GM12878 (cell line): ENCODE measurements around the gene DLG2. TPM values are rescaled to one million over a fixed set of nuclear protein-coding genes. Genes with fewer than 3 reads are reported as not detected.

ENCODE experiments used
- ATAC-seq: fragments of 200-7000 bp; cut with Tn5 transposase; 3 replicates; pipeline ENCODE4 v1.9.1; 2020; ENCODE audit warnings: mild to moderate bottlenecking, moderate library complexity
- BruUV-seq: library from RNA; stranded (reverse); fragments of 400-500 nt; replicated peaks from 2 replicates; lab custom pipeline; 2021; lab: Mats Ljungman, UMichigan
- CTCF ChIA-PET: fragments of 300-600 bp; sonication (Branson Sonifier 250); formaldehyde crosslinking; extraction: SDS; loops from one replicate; lab custom pipeline; 2021; ENCODE audit warnings: inconsistent platforms; lab: Yijun Ruan, JAX
- POLR2A ChIA-PET: fragments of 350-600 bp; formaldehyde crosslinking; extraction: SDS; loops from one replicate; lab custom pipeline; 2021; ENCODE audit warnings: inconsistent platforms; lab: Charles Lee
- RAD21 ChIA-PET: fragments of 300-600 bp; sonication (Branson Sonifier 250); formaldehyde crosslinking; loops from one replicate; lab custom pipeline; 2023; ENCODE audit warnings: antibody characterized with exemption; ENCODE audit not compliant: unreplicated experiment; lab: Charles Lee
- SMC1A ChIA-PET: fragments of 300-600 bp; sonication (Branson Sonifier 250); formaldehyde crosslinking; loops from one replicate; lab custom pipeline; 2023; ENCODE audit not compliant: unreplicated experiment, uncharacterized antibody; lab: Charles Lee
- DNase-seq: peaks from one replicate; pipeline ENCODE4 v3.0.0-alpha.2; 2011; ENCODE audit warnings: low read depth, low spot score
- FAIRE-seq: peaks from 3 replicates; lab custom pipeline; 2011; peaks lifted over from hg19 to GRCh38; lab: Jason Lieb, UNC
- H2AFZ ChIP-seq: 2 replicates; pipeline ENCODE4 v1.6.0; 2011; ENCODE audit warnings: low read depth, low read length, control low read depth; ENCODE audit not compliant: control insufficient read depth
- H3K27ac ChIP-seq: 2 replicates; pipeline ENCODE4 v1.5.1; 2011; ENCODE audit warnings: control low read depth; ENCODE audit not compliant: control insufficient read depth, insufficient read depth
- H3K27me3 ChIP-seq, 2 experiments: replicated peaks in 1 of 2; 2 replicates each; pipeline versions ENCODE4 v1.6.0 to v1.6.1; 2011; ENCODE audit warnings: low read length in 1 of 2; ENCODE audit not compliant: control insufficient read depth in 2 of 2, insufficient read depth in 2 of 2
- H3K36me3 ChIP-seq, 2 experiments: 2 replicates each; pipeline ENCODE4 v1.5.1; 2011; ENCODE audit warnings: low read length in 1 of 2; ENCODE audit not compliant: control insufficient read depth in 2 of 2, insufficient read depth in 2 of 2
- H3K4me1 ChIP-seq: 2 replicates; pipeline ENCODE4 v1.6.1; 2011; ENCODE audit warnings: mild to moderate bottlenecking, low read length, moderate library complexity, mixed read lengths; ENCODE audit not compliant: control insufficient read depth, insufficient read depth
- H3K4me2 ChIP-seq: 2 replicates; pipeline ENCODE4 v1.6.0; 2011; ENCODE audit warnings: control low read depth; ENCODE audit not compliant: control insufficient read depth, insufficient read depth
- H3K4me3 ChIP-seq: fragments of 200-600 bp; sonication (generic); 2 replicates; pipeline ENCODE4 v1.5.1; 2016
- H3K79me2 ChIP-seq: 2 replicates; pipeline ENCODE4 v1.6.0; 2011; ENCODE audit warnings: low read length; ENCODE audit not compliant: control insufficient read depth, insufficient read depth
- H3K9ac ChIP-seq: 2 replicates; pipeline ENCODE4 v1.8.0; 2011; ENCODE audit warnings: low read length, control low read depth, mixed read lengths; ENCODE audit not compliant: control insufficient read depth, insufficient read depth
- H3K9me3 ChIP-seq: replicated peaks from 3 replicates; pipeline ENCODE4 v1.5.1; 2011; ENCODE audit warnings: mild to moderate bottlenecking, low read length; ENCODE audit not compliant: control insufficient read depth, insufficient read depth
- H4K20me1 ChIP-seq: 2 replicates; pipeline ENCODE4 v1.6.0; 2011; ENCODE audit not compliant: control insufficient read depth, insufficient read depth
- CHD1 ChIP-seq: IDR thresholded peaks from 2 replicates; pipeline ENCODE4 v1.6.1; 2012; ENCODE audit warnings: low read depth, low read length, improper control_type of control experiment
- CREM ChIP-seq: IDR thresholded peaks from 2 replicates; pipeline ENCODE4 v1.6.1; 2014; ENCODE audit warnings: antibody characterized with exemption, low read depth
- FOS ChIP-seq: IDR thresholded peaks from 3 replicates; pipeline ENCODE4 v1.6.1; 2011; ENCODE audit warnings: borderline replicate concordance; ENCODE audit not compliant: insufficient read length; ENCODE audit errors: extremely low read depth
- KLF5 ChIP-seq: fragments of 450-650 bp; IDR thresholded peaks from 2 replicates; pipeline ENCODE4 v1.6.1; 2014; ENCODE audit warnings: mild to moderate bottlenecking; ENCODE audit not compliant: partially characterized antibody
- MYB ChIP-seq: fragments of 150-350 bp; IDR thresholded peaks from 2 replicates; pipeline ENCODE4 v1.6.1; 2014; ENCODE audit warnings: mild to moderate bottlenecking, low read depth, low read length, borderline replicate concordance
- NFXL1 ChIP-seq: fragments of 450-650 bp; IDR thresholded peaks from 2 replicates; pipeline ENCODE4 v1.6.1; 2017; ENCODE audit warnings: antibody characterized with exemption, mild to moderate bottlenecking, borderline replicate concordance
- RCOR1 ChIP-seq: conservative IDR thresholded peaks from 2 replicates; pipeline ENCODE4 v1.6.1; 2012; ENCODE audit warnings: low read depth, low read length, improper control_type of control experiment
- SMAD1 ChIP-seq: fragments of 450-650 bp; IDR thresholded peaks from 2 replicates; pipeline ENCODE4 v1.6.1; 2018; ENCODE audit warnings: mild to moderate bottlenecking, low read depth; ENCODE audit not compliant: partially characterized antibody
- YBX1 ChIP-seq: fragments of 450-650 bp; IDR thresholded peaks from 2 replicates; pipeline ENCODE4 v1.6.1; 2016; ENCODE audit warnings: antibody characterized with exemption
- WGBS: methylation state at CpG from one replicate; pipeline ENCODE4 v1.1.6; 2016; ENCODE audit warnings: low lambda C conversion rate; ENCODE audit not compliant: insufficient replicate concordance, insufficient coverage; ENCODE audit errors: missing lambda C conversion rate; 5-methylcytosine and 5-hydroxymethylcytosine counted together
- in situ Hi-C: fragments of 300-500 bp; cut with MboI; formaldehyde crosslinking; loops from 9 replicates; pipeline ENCODE4 v1.14.3; 2018; ENCODE audit warnings: mixed read lengths
- intact Hi-C: fragments of 100-400 bp; cut with micrococcal nuclease; formaldehyde crosslinking; loops from one replicate; pipeline ENCODE4 v1.14.2; 2022; ENCODE audit not compliant: unreplicated experiment
- polyA plus RNA-seq, 11 experiments: library from polyadenylated mRNA; depleted of rRNA in 4 of 11; unstranded in 6 of 11; stranded (reverse) in 5 of 11; fragments of >200 nt; fragmentation: Nextera tagmentation in 4 of 11; fragmentation: Illumina TruSeq in 1 of 11; extraction: Ambion mirVana in 4 of 11; extraction: Trizol in 1 of 11; gene quantifications; 1 replicate in 1 of 11; 2 replicates in 10 of 11; pipeline versions ENCODE4 v1.2.1 to v1.2.3, GENCODE V29; 2011 to 2016; ENCODE audit warnings: inconsistent platforms in 2 of 11, missing spikeins in 2 of 11, low read depth in 1 of 11
- total RNA-seq, 4 experiments: library from RNA; depleted of rRNA in 3 of 4; stranded (reverse); fragments of >200 nt in 3 of 4; fragmentation: Illumina TruSeq in 1 of 4; extraction: Trizol in 1 of 4; gene quantifications; 2 replicates each; pipeline versions ENCODE4 v1.2.1 to v1.2.3, GENCODE V29; 2013 to 2021
- TF ChIP-seq, protein P1 (sequence below): IDR thresholded peaks from 2 replicates; pipeline ENCODE4 v1.6.1; 2011; ENCODE audit warnings: mild to moderate bottlenecking, low read depth, low read length, moderate library complexity; ENCODE audit not compliant: insufficient replicate concordance
- TF ChIP-seq, protein P2 (sequence below): IDR thresholded peaks from 2 replicates; pipeline ENCODE4 v1.6.1; 2012; ENCODE audit warnings: low read depth, low read length, improper control_type of control experiment
- TF ChIP-seq, protein P3 (sequence below): fragments of 450-650 bp; IDR thresholded peaks from 2 replicates; pipeline ENCODE4 v1.6.1; 2016; ENCODE audit warnings: mild to moderate bottlenecking, moderate library complexity, borderline replicate concordance
- TF ChIP-seq, protein P4 (sequence below), 3 experiments: IDR thresholded peaks in 2 of 3; conservative IDR thresholded peaks in 1 of 3; 2 replicates each; pipeline ENCODE4 v1.5.1; 2011; ENCODE audit warnings: low read depth in 3 of 3, low read length in 3 of 3, mild to moderate bottlenecking in 3 of 3, control low read depth in 2 of 3, moderate library complexity in 2 of 3, inconsistent platforms in 1 of 3, mixed read lengths in 1 of 3; ENCODE audit not compliant: control insufficient read depth in 2 of 3, insufficient read depth in 1 of 3; ENCODE audit errors: extremely low read depth in 1 of 3

DLG2 gene
- total and polyA plus RNA-seq, 10 of the 15 experiments (the other 5 are each of a cell fraction or from before 2014, with no cell fraction given): 0.09 to 0.98 (median 0.35) TPM

DNA sequence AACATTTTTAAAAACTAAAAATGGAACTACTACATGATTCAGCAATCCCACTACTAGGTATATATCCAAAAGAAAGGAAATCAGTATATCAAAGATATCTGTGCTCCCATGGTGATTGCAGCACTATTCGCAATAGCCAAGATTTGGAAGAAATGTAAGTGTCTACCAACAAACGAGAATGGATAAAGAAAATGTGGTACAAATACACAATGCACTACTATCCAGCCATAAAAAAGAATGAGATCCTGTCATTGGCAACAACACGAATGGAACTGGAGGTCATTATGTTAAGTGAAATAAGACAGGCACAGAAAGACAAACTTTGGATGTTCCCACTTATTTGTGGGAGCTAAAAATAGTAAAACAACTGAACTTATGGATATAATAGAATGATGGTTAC, 1765.1 kb downstream of the DLG2 start:
- FAIRE-seq (no peak), ATAC-seq (no peak), DNase-seq (no peak)
- Histone ChIP-seq H3K36me3 (no peaks in the 10 kb centered on the region), H3K27me3 (no peaks in the 10 kb centered on the region), H2AFZ (no peak overlapping the region), H4K20me1 (no peaks in the 10 kb centered on the region), H3K4me3 (no peak overlapping the region), H3K9ac (no peak overlapping the region), H3K9me3 (no peaks in the 10 kb centered on the region), H3K4me1 (no peaks in the 10 kb centered on the region), H3K79me2 (no peaks in the 10 kb centered on the region), H3K4me2 (no peak overlapping the region), H3K27ac (no peak overlapping the region)
- BruUV-seq: no TSS peak
- 13% methylated on average over 3 of the region's 3 CpGs for WGBS
- ChIA-PET SMC1A (no interaction called here), CTCF (no interaction called here), RAD21 (no interaction called here), POLR2A (no interaction called here)
- intact Hi-C loops: no loop called here
- in situ Hi-C loops: no loop called here
- TF ChIP-seq RCOR1: no peak
- no peak for TF ChIP-seq MYB
- TF ChIP-seq YBX1: no peak
- TF ChIP-seq CHD1: no peak
- TF ChIP-seq, protein P1, sequence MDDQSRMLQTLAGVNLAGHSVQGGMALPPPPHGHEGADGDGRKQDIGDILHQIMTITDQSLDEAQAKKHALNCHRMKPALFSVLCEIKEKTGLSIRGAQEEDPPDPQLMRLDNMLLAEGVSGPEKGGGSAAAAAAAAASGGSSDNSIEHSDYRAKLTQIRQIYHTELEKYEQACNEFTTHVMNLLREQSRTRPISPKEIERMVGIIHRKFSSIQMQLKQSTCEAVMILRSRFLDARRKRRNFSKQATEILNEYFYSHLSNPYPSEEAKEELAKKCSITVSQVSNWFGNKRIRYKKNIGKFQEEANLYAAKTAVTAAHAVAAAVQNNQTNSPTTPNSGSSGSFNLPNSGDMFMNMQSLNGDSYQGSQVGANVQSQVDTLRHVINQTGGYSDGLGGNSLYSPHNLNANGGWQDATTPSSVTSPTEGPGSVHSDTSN: no peak
- TF ChIP-seq FOS: no peak
- TF ChIP-seq CREM: no peak
- TF ChIP-seq, protein P2, sequence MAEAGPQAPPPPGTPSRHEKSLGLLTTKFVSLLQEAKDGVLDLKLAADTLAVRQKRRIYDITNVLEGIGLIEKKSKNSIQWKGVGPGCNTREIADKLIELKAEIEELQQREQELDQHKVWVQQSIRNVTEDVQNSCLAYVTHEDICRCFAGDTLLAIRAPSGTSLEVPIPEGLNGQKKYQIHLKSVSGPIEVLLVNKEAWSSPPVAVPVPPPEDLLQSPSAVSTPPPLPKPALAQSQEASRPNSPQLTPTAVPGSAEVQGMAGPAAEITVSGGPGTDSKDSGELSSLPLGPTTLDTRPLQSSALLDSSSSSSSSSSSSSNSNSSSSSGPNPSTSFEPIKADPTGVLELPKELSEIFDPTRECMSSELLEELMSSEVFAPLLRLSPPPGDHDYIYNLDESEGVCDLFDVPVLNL: no peak
- TF ChIP-seq, protein P3, sequence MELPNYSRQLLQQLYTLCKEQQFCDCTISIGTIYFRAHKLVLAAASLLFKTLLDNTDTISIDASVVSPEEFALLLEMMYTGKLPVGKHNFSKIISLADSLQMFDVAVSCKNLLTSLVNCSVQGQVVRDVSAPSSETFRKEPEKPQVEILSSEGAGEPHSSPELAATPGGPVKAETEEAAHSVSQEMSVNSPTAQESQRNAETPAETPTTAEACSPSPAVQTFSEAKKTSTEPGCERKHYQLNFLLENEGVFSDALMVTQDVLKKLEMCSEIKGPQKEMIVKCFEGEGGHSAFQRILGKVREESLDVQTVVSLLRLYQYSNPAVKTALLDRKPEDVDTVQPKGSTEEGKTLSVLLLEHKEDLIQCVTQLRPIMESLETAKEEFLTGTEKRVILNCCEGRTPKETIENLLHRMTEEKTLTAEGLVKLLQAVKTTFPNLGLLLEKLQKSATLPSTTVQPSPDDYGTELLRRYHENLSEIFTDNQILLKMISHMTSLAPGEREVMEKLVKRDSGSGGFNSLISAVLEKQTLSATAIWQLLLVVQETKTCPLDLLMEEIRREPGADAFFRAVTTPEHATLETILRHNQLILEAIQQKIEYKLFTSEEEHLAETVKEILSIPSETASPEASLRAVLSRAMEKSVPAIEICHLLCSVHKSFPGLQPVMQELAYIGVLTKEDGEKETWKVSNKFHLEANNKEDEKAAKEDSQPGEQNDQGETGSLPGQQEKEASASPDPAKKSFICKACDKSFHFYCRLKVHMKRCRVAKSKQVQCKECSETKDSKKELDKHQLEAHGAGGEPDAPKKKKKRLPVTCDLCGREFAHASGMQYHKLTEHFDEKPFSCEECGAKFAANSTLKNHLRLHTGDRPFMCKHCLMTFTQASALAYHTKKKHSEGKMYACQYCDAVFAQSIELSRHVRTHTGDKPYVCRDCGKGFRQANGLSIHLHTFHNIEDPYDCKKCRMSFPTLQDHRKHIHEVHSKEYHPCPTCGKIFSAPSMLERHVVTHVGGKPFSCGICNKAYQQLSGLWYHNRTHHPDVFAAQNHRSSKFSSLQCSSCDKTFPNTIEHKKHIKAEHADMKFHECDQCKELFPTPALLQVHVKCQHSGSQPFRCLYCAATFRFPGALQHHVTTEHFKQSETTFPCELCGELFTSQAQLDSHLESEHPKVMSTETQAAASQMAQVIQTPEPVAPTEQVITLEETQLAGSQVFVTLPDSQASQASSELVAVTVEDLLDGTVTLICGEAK: no peak
- no peak for TF ChIP-seq SMAD1
- TF ChIP-seq, protein P4, sequence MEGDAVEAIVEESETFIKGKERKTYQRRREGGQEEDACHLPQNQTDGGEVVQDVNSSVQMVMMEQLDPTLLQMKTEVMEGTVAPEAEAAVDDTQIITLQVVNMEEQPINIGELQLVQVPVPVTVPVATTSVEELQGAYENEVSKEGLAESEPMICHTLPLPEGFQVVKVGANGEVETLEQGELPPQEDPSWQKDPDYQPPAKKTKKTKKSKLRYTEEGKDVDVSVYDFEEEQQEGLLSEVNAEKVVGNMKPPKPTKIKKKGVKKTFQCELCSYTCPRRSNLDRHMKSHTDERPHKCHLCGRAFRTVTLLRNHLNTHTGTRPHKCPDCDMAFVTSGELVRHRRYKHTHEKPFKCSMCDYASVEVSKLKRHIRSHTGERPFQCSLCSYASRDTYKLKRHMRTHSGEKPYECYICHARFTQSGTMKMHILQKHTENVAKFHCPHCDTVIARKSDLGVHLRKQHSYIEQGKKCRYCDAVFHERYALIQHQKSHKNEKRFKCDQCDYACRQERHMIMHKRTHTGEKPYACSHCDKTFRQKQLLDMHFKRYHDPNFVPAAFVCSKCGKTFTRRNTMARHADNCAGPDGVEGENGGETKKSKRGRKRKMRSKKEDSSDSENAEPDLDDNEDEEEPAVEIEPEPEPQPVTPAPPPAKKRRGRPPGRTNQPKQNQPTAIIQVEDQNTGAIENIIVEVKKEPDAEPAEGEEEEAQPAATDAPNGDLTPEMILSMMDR (IDR thresholded peaks at IDR 0.05 in 2 of 3, conservative IDR thresholded peaks at IDR 0.05 in 1 of 3; ENCODE audit: control insufficient read depth in 2 of 3, extremely low read depth in 1 of 3, insufficient read depth in 1 of 3, low read depth in 3 of 3, low read length in 3 of 3): no peak
- no peak for TF ChIP-seq NFXL1
- TF ChIP-seq KLF5: no peak
